Skeletal muscle satellite cell (primary cell): ENCODE results near the gene THADA.
"Not testable (repeated sequence)": the region's sequence is repeated elsewhere in the genome, so short reads cannot be mapped to it uniquely, and the experiment has no call there.

ENCODE experiments used
- H3K27me3 ChIP-seq: 2 replicates; pipeline ENCODE4 v1.7.0; 2013; ENCODE audit warnings: low read length; ENCODE audit not compliant: control insufficient read depth, insufficient read depth
- H3K36me3 ChIP-seq: 2 replicates; pipeline ENCODE4 v1.7.0; 2013; ENCODE audit warnings: mild to moderate bottlenecking, control low read depth, low read length; ENCODE audit not compliant: insufficient read depth
- H3K4me1 ChIP-seq: 2 replicates; pipeline ENCODE4 v1.7.0; 2013; ENCODE audit warnings: low read length; ENCODE audit not compliant: control insufficient read depth, insufficient read depth
- H3K4me2 ChIP-seq: 2 replicates; pipeline ENCODE4 v1.7.0; 2013; ENCODE audit warnings: mild to moderate bottlenecking, low read length
- H3K4me3 ChIP-seq: 2 replicates; pipeline ENCODE4 v1.7.0; 2013; ENCODE audit warnings: low read length
- H3K9ac ChIP-seq: 2 replicates; pipeline ENCODE4 v1.7.0; 2013; ENCODE audit warnings: mild to moderate bottlenecking, low read depth, low read length, moderate library complexity
- H3K9me3 ChIP-seq: replicated peaks from 2 replicates; pipeline ENCODE4 v1.7.0; 2013; ENCODE audit warnings: mild to moderate bottlenecking, control low read depth, low read length

THADA gene

GRCh38 chr2:43399515-43400264 is 196.1 kb downstream of the THADA start:
- no peak overlapping the region for H3K4me3 ChIP-seq
- no peak overlapping the region for H3K4me2 ChIP-seq
- H3K36me3 ChIP-seq: peaks cover 13% of the 10 kb centered on the region
- peaks cover 14% of the 10 kb centered on the region for H3K4me1 ChIP-seq
- no peaks in the 10 kb centered on the region for H3K27me3 ChIP-seq
- no peaks in the 10 kb centered on the region for H3K9me3 ChIP-seq
- H3K9ac ChIP-seq: no peak overlapping the region

- no peak overlapping the region for H3K4me3 ChIP-seq
- H3K27me3 ChIP-seq: no peaks in the 10 kb centered on the region
- no peaks in the 10 kb centered on the region for H3K9me3 ChIP-seq
- H3K4me2 ChIP-seq: no peak overlapping the region
- no peak overlapping the region for H3K9ac ChIP-seq
- H3K36me3 ChIP-seq: peaks cover 13% of the 10 kb centered on the region
- H3K4me1 ChIP-seq: peaks cover 14% of the 10 kb centered on the region
Observed at GRCh38 chr2:43399098-43399497, 196.7 kb downstream of the THADA start.

DNA sequence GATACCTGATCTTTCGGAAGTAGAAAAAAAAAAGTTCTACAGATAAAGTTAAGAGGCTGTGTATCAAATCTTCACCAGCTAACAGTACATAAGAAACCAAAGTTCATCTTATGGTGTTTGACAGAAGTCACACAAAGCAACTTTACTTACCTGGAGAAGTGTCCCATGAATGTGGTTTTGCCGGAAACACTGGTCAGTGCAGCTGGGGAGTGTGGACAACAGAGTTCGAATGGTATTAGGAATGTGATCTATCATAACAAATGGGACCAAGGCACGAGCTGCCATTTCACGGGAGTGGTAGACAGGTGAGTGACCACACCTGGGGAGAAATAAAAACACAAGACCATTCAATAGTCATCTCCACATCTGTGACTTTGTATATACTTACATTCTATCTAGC is 198.0 kb downstream of the THADA start:
- no peaks in the 10 kb centered on the region for H3K27me3 ChIP-seq
- peaks cover 13% of the 10 kb centered on the region for H3K36me3 ChIP-seq
- peaks cover 16% of the 10 kb centered on the region for H3K4me1 ChIP-seq
- H3K9me3 ChIP-seq: no peaks in the 10 kb centered on the region
- H3K4me3 ChIP-seq: no peak overlapping the region
- no peak overlapping the region for H3K4me2 ChIP-seq
- no peak overlapping the region for H3K9ac ChIP-seq

DNA sequence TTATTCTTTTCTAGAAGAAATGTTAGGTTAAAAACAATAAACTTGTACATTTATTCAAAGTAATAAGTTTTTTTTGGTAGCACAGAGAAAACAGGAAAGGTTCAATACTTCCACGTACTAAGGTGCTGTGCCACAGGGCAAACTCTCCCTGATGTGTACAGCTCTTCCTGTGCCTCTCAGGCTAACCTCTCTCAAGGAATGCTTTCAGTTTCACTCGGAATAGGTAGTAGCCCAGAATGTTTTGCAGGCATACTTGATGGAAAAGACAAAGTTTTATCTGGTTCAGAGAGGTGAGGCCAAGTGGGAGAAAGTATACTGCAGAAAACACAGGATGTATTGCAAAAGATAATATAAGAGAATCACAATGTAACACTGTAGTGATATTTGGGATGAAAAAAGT is 198.4 kb downstream of the THADA start:
- H3K27me3 ChIP-seq: no peaks in the 10 kb centered on the region
- H3K9ac ChIP-seq: no peak overlapping the region
- no peaks in the 10 kb centered on the region for H3K9me3 ChIP-seq
- H3K36me3 ChIP-seq: peaks cover 13% of the 10 kb centered on the region
- H3K4me2 ChIP-seq: no peak overlapping the region
- no peak overlapping the region for H3K4me3 ChIP-seq
- peaks cover 20% of the 10 kb centered on the region for H3K4me1 ChIP-seq

DNA sequence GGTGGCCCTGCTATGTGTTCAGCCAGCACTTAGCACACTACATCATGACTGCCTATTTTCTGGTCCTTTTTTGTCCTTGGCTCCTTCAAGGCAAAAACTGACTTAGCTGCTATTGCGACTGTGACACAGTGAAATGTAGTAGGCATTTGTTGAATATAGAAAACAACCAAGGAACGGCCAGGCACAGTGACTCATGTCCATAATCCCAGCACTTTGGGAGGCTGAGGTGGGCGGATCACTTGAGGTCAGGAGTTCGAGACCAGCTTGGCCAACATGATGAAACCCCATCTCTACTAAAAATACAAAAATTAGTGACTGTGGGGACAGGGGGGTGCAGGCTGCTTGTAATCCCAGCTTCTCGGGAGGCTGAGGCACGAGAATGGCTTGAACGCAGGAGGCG is 199.5 kb downstream of the THADA start:
- H3K4me2 ChIP-seq, H3K9me3 ChIP-seq, H3K27me3 ChIP-seq, H3K4me3 ChIP-seq, H3K9ac ChIP-seq: not testable (repeated sequence)
- Histone ChIP-seq H3K4me1 (peaks cover 31% of the 10 kb centered on the region), H3K36me3 (peaks cover 13% of the 10 kb centered on the region)

GRCh38 chr2:43393918-43394317 is 201.9 kb downstream of the THADA start:
- Histone ChIP-seq H3K4me2 (no peak overlapping the region), H3K4me3 (no peak overlapping the region), H3K9ac (no peak overlapping the region), H3K27me3 (no peaks in the 10 kb centered on the region), H3K4me1 (peaks cover 26% of the 10 kb centered on the region), H3K9me3 (no peaks in the 10 kb centered on the region), H3K36me3 (peaks cover 13% of the 10 kb centered on the region)

DNA sequence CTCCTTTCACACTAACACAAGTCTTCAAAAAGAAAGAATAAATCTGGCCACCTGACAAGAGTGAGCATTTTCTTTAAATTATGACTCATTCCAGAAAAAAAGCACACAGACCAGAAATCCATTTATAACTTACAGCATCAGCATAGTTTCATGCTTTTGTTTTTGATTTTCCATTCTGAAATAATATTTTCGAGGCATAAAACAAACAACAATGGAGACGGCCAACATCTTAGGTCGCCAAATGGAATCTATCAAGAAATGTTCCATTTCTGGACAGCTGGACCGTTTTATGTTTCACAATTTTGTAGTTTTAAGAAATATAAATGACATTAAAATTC is 204.0 kb downstream of the THADA start:
- Histone ChIP-seq H3K9me3 (no peaks in the 10 kb centered on the region), H3K4me1 (peaks cover 38% of the 10 kb centered on the region), H3K4me3 (peak overlapping the region; percentile 11), H3K4me2 (peak overlapping the region; percentile 49), H3K27me3 (no peaks in the 10 kb centered on the region), H3K9ac (no peak overlapping the region), H3K36me3 (peaks cover 2% of the 10 kb centered on the region)

- Histone ChIP-seq H3K9ac (no peak overlapping the region), H3K4me2 (peak overlapping the region; percentile 49), H3K4me3 (peak overlapping the region; percentile 11), H3K36me3 (no peaks in the 10 kb centered on the region), H3K4me1 (peaks cover 34% of the 10 kb centered on the region), H3K27me3 (no peaks in the 10 kb centered on the region), H3K9me3 (no peaks in the 10 kb centered on the region)
Observed at GRCh38 chr2:43391201-43391877, 204.5 kb downstream of the THADA start.

DNA sequence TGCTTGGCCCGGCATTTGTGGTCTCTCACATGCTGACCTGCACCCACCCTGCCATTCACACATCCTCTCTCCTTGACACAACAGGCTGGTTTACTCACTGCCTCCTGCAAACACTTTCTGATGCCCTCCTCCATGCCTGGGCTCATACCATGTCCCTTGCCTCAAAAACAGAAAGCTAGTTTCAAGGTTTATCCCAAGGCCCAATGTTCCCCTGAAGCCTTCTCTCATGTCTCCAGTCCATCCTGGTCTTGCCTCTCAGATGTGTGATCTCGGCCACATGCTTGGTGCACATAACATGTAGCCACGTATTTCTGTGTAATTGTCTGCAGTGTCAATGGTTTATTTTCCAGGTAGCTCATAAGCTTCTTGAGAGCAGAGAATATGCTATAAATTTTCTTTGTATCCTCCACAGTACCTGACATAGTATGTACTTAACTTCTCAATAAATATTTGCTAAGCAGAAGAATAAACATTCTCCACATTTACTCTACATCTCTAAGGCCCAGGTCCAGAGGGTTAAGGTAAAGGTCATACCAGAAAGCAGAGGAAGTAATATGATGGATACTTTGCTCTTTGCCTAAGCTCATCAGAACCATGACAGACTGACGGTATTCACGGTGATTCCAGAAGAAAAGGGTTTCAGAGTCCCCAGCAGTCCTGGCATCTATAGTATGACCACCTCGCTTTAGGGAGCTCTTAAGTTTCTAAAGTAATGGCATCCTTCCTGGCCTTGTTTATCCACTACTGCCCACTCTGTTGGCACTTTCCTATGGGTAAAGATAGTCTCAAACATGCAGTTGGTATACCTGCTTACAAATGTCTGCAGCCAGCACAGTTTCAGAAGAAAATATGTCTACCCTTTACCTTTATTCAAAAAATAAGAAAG is 206.0 kb downstream of the THADA start:
- Histone ChIP-seq H3K4me3 (no peak overlapping the region), H3K36me3 (no peaks in the 10 kb centered on the region), H3K9ac (no peak overlapping the region), H3K4me2 (no peak overlapping the region), H3K27me3 (no peaks in the 10 kb centered on the region), H3K4me1 (peaks cover 30% of the 10 kb centered on the region), H3K9me3 (no peaks in the 10 kb centered on the region)

GRCh38 chr2:43388371-43388770 is 207.5 kb downstream of the THADA start:
- Histone ChIP-seq H3K4me2 (no peak overlapping the region), H3K4me3 (no peak overlapping the region), H3K27me3 (no peaks in the 10 kb centered on the region), H3K9ac (no peak overlapping the region), H3K9me3 (no peaks in the 10 kb centered on the region), H3K4me1 (peaks cover 30% of the 10 kb centered on the region), H3K36me3 (no peaks in the 10 kb centered on the region)
